H1 (cell line): ENCODE measurements around the gene HECTD1.

Experiments used
- CTCF ChIP-seq, 3 experiments: IDR thresholded peaks; 1 replicate in 2 of 3; 2 replicates in 1 of 3; pipeline versions ENCODE4 v1.5.1 to v1.6.1; 2011; ENCODE audit warnings: low read length in 3 of 3, mild to moderate bottlenecking in 3 of 3, inconsistent platforms in 2 of 3, low read depth in 1 of 3, moderate library complexity in 1 of 3; ENCODE audit not compliant: insufficient read depth in 1 of 3; ENCODE audit errors: control extremely low read depth in 1 of 3
- HDAC2 ChIP-seq, 2 experiments: fragments of 300-600 bp in 1 of 2; sonication (generic) in 1 of 2; IDR thresholded peaks; 2 replicates each; pipeline ENCODE4 v1.6.1; 2011 to 2012; ENCODE audit warnings: low read depth in 2 of 2, low read length in 2 of 2, mild to moderate bottlenecking in 2 of 2, moderate library complexity in 2 of 2, borderline replicate concordance in 1 of 2, inconsistent platforms in 1 of 2
- POLR2A ChIP-seq, 2 experiments: IDR thresholded peaks; 1 replicate in 1 of 2; 2 replicates in 1 of 2; pipeline ENCODE4 v1.6.1; 2011; ENCODE audit warnings: low read depth in 2 of 2, low read length in 2 of 2, mild to moderate bottlenecking in 2 of 2; ENCODE audit errors: control extremely low read depth in 1 of 2
- SIRT6 ChIP-seq: IDR thresholded peaks from one replicate; pipeline ENCODE4 v1.7.1; 2012; ENCODE audit warnings: low read length, inconsistent platforms

DNA sequence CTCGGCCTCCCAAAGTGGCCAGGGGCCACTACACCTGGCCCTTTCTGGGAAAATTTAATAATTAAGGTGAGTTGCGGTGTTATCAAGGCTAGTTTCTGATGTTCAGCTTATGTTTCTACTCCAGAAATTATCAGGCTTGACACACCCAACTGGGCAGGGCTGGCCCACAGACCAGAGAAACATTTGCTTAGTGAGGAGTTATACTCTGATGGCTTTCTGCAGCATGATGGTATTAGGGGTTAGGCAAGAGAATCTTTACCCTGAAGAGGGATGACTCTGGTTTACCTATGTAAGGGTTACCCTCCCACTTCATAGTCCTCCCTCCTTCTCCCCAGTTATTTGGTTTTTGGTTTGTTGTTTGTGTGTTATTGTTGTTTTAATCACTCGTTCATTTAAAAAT is 24.5 kb upstream of the HECTD1 start:
- no peak for TF ChIP-seq CTCF (IDR thresholded peaks at IDR 0.05; ENCODE audit: control extremely low read depth in 1 of 3, insufficient read depth in 1 of 3, low read depth in 1 of 3, low read length in 3 of 3)
- no peak for TF ChIP-seq POLR2A (IDR thresholded peaks at IDR 0.05; ENCODE audit: control extremely low read depth in 1 of 2, low read depth in 2 of 2, low read length in 2 of 2)
- TF ChIP-seq SIRT6: no peak
- no peak for TF ChIP-seq HDAC2 (IDR thresholded peaks at IDR 0.05; ENCODE audit: borderline replicate concordance in 1 of 2, low read depth in 2 of 2, low read length in 2 of 2)
